ENCODE data around the gene ZBTB20.

ZBTB20 gene

GRCh38 chr3:114857299-114857701 lies 289.8 kb downstream of the ZBTB20 start:
- H3K9me3 ChIP-seq (ENCODE audit: control insufficient read depth, insufficient read depth, low read length): no peaks in the 10 kb centered on the region
- no peak overlapping the region for H3K27ac ChIP-seq (ENCODE audit: low read length)
- WGBS (ENCODE audit: insufficient coverage, insufficient read length): no CpG with 5 or more reads among the region's 6 CpGs
- no peaks in the 10 kb centered on the region; the same call in 1 of the 2 replicates for H3K4me1 ChIP-seq (ENCODE audit: control insufficient read depth, insufficient read depth, low read length)
- no peaks in the 10 kb centered on the region for H3K36me3 ChIP-seq (ENCODE audit: control insufficient read depth, insufficient read depth, low read length)
- no peaks in the 10 kb centered on the region for H3K27me3 ChIP-seq (ENCODE audit: control insufficient read depth, insufficient read depth, low read length)
- H3K4me3 ChIP-seq (ENCODE audit: low read length): no peak overlapping the region
- DNase-seq (ENCODE audit: low read depth, low spot score): no peak

DNA sequence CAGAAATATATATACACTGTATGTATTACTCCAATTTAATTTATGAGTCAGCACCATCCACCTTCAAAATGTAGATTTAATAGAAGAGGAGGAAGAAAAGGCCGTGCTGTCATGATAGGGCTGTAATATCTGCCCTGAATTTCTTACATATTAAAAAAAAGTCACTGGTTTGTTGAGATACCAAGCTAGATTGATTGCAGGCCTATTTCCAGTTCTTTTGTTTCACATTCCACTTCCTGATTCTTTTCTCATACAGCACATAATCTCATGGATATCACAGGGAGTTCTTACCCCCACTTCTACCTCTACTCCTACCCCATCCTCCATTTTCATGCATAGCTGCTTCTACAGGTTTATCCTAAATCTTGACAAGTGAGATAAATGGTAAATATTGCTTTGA lies 290.3 kb downstream of the ZBTB20 start:
- Histone ChIP-seq H3K4me1 (ENCODE audit: control insufficient read depth, insufficient read depth, low read length) (no peaks in the 10 kb centered on the region; the same call in 1 of the 2 replicates), H3K9me3 (ENCODE audit: control insufficient read depth, insufficient read depth, low read length) (no peaks in the 10 kb centered on the region), H3K27me3 (ENCODE audit: control insufficient read depth, insufficient read depth, low read length) (no peaks in the 10 kb centered on the region), H3K4me3 (ENCODE audit: low read length) (no peak overlapping the region), H3K27ac (ENCODE audit: low read length) (no peak overlapping the region), H3K36me3 (ENCODE audit: control insufficient read depth, insufficient read depth, low read length) (no peaks in the 10 kb centered on the region)
- no peak for DNase-seq (ENCODE audit: low read depth, low spot score)
- WGBS (ENCODE audit: insufficient coverage, insufficient read length): no CpG with 5 or more reads among the region's 1 CpG

DNA sequence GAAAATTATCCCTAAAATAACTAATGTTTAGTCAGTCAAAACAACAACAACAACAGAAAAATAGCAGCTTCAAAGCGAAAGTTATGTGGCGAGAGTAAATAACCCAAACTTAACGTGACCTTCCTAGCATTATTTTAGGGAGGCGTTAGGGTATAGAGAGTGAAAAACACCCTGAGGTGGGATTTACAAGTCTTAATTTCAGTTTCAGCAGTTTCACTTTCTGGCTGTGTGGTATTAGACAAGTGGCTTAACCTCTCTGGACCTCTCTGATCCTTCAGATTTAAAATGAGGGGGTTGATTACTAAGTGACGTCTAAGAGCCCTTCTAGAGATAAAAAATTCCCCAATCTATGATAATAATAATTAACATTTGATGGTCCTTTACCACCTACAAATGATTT lies 291.2 kb downstream of the ZBTB20 start:
- Histone ChIP-seq H3K27me3 (ENCODE audit: control insufficient read depth, insufficient read depth, low read length) (no peaks in the 10 kb centered on the region), H3K36me3 (ENCODE audit: control insufficient read depth, insufficient read depth, low read length) (no peaks in the 10 kb centered on the region), H3K27ac (ENCODE audit: low read length) (no peak overlapping the region), H3K4me1 (ENCODE audit: control insufficient read depth, insufficient read depth, low read length) (no peaks in the 10 kb centered on the region; the same call in 1 of the 2 replicates), H3K4me3 (ENCODE audit: low read length) (no peak overlapping the region), H3K9me3 (ENCODE audit: control insufficient read depth, insufficient read depth, low read length) (no peaks in the 10 kb centered on the region)
- WGBS (ENCODE audit: insufficient coverage, insufficient read length): no CpG with 5 or more reads among the region's 5 CpGs
- no peak for DNase-seq (ENCODE audit: low read depth, low spot score)

DNA sequence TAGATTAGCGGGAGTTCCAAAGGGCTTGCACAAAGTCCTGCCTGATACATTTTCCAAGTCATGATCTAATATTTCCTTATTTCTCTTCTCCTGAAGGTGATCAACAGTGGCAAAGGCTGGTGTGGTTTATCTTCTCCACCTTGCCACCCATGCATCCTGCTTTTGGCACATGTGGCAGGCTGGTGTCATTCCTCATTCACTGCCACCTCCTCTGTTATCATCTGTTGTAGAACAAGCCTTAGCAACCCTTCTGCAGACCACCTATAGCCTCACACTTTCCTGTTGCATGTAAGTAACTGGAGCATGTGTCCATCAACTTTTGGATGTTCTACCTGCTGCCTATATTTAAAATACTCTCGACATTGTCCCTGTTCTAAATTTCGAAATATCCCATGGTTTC lies 294.1 kb downstream of the ZBTB20 start:
- Histone ChIP-seq H3K9me3 (ENCODE audit: control insufficient read depth, insufficient read depth, low read length) (no peaks in the 10 kb centered on the region), H3K36me3 (ENCODE audit: control insufficient read depth, insufficient read depth, low read length) (no peaks in the 10 kb centered on the region), H3K27me3 (ENCODE audit: control insufficient read depth, insufficient read depth, low read length) (no peaks in the 10 kb centered on the region), H3K4me3 (ENCODE audit: low read length) (no peak overlapping the region), H3K4me1 (ENCODE audit: control insufficient read depth, insufficient read depth, low read length) (no peaks in the 10 kb centered on the region; the same call in 1 of the 2 replicates), H3K27ac (ENCODE audit: low read length) (no peak overlapping the region)
- DNase-seq (ENCODE audit: low read depth, low spot score): no peak
- no CpG with 5 or more reads among the region's 3 CpGs for WGBS (ENCODE audit: insufficient coverage, insufficient read length)

DNA sequence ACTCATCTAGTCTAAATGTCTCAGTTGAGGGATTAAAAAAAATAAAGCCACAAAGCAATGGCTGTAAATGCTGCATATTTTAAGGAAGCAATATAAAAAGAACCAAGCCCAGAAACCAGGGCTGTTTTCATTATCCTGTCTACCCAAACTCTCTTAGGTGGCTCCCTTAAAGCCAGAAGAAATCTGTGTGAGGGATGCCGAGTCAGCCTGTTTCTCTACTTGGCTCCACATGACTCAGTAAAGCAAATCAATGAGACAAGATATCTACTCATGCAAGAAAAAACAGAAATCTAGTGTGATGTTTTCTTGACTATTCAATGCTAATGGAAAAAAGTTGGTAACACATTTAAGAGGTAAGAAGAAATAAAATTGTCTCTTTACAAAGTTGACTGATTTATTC lies 296.2 kb downstream of the ZBTB20 start:
- WGBS (ENCODE audit: insufficient coverage, insufficient read length): no CpG with 5 or more reads among the region's 1 CpG
- H3K4me3 ChIP-seq (ENCODE audit: low read length): no peak overlapping the region
- no peaks in the 10 kb centered on the region for H3K27me3 ChIP-seq (ENCODE audit: control insufficient read depth, insufficient read depth, low read length)
- H3K9me3 ChIP-seq (ENCODE audit: control insufficient read depth, insufficient read depth, low read length): no peaks in the 10 kb centered on the region
- H3K36me3 ChIP-seq (ENCODE audit: control insufficient read depth, insufficient read depth, low read length): no peaks in the 10 kb centered on the region
- DNase-seq (ENCODE audit: low read depth, low spot score): no peak
- H3K4me1 ChIP-seq (ENCODE audit: control insufficient read depth, insufficient read depth, low read length): no peaks in the 10 kb centered on the region
- H3K27ac ChIP-seq (ENCODE audit: low read length): no peak overlapping the region

DNA sequence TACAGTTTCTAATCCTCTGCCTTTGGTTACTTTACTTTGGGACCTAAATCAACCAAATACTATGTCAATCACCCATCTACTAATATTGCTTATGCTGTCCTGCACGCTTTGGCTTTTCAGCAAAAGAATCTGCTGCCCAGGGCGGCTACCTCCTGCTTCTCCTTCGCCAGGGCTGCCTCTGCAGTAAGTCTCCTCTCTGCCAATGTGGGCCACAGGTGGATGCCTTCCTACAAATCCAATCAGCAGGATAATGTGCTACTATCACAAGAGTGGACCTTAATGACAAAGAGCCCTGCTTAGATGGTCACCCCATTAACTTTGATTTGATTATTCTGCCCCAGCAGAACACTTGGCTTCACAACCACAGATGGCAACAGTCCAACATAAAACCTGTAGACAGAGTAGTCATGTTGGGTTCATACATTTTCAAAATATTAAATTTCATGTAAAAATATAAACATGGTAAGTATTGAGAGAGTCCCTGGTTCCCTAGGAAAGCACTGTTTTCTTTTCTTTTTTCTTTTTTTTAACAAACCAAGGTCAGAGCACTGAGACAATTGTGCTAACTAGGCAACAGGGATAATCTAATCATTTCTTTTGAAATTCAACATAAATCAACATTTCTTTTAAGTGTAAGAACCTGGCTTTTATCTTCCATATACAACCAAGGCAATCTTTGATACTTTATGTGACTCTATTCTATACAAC lies 298.3 kb downstream of the ZBTB20 start:
- Histone ChIP-seq H3K4me3 (ENCODE audit: low read length) (no peak overlapping the region), H3K27ac (ENCODE audit: low read length) (no peak overlapping the region), H3K36me3 (ENCODE audit: control insufficient read depth, insufficient read depth, low read length) (no peaks in the 10 kb centered on the region), H3K9me3 (ENCODE audit: control insufficient read depth, insufficient read depth, low read length) (no peaks in the 10 kb centered on the region), H3K4me1 (ENCODE audit: control insufficient read depth, insufficient read depth, low read length) (no peaks in the 10 kb centered on the region), H3K27me3 (ENCODE audit: control insufficient read depth, insufficient read depth, low read length) (no peaks in the 10 kb centered on the region)
- no peak for DNase-seq (ENCODE audit: low read depth, low spot score)
- no CpG with 5 or more reads among the region's 3 CpGs for WGBS (ENCODE audit: insufficient coverage, insufficient read length)

- no peaks in the 10 kb centered on the region for H3K4me1 ChIP-seq (ENCODE audit: control insufficient read depth, insufficient read depth, low read length)
- H3K9me3 ChIP-seq (ENCODE audit: control insufficient read depth, insufficient read depth, low read length): no peaks in the 10 kb centered on the region
- WGBS (ENCODE audit: insufficient coverage, insufficient read length): no CpG with 5 or more reads among the region's 7 CpGs
- no peak overlapping the region for H3K4me3 ChIP-seq (ENCODE audit: low read length)
- no peak for DNase-seq (ENCODE audit: low read depth, low spot score)
- no peak overlapping the region for H3K27ac ChIP-seq (ENCODE audit: low read length)
- no peaks in the 10 kb centered on the region for H3K36me3 ChIP-seq (ENCODE audit: control insufficient read depth, insufficient read depth, low read length)
- H3K27me3 ChIP-seq (ENCODE audit: control insufficient read depth, insufficient read depth, low read length): no peaks in the 10 kb centered on the region
Measured at GRCh38 chr3:114848082-114848481, 299.0 kb downstream of the ZBTB20 start.

DNA sequence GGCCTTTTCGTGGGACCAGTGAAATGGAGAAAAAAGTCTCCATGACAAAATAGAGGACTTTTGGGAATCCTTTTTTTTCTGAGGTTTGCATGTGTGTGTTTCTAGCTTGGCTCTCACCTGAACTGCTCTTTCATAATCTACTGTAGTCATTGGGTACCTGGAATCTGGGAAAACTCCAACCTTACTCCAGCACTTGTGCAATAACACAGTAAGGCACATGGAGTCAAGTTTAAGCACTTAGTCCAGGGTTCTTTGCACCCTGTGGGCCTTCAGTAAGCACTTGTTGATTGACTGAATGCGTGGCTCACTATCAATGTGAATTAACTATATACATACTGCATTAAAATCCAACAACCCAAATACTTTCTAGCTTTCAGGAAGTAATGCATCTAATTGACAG lies 299.5 kb downstream of the ZBTB20 start:
- Histone ChIP-seq H3K4me3 (ENCODE audit: low read length) (no peak overlapping the region), H3K9me3 (ENCODE audit: control insufficient read depth, insufficient read depth, low read length) (no peaks in the 10 kb centered on the region), H3K4me1 (ENCODE audit: control insufficient read depth, insufficient read depth, low read length) (no peaks in the 10 kb centered on the region), H3K27ac (ENCODE audit: low read length) (no peak overlapping the region), H3K27me3 (ENCODE audit: control insufficient read depth, insufficient read depth, low read length) (no peaks in the 10 kb centered on the region), H3K36me3 (ENCODE audit: control insufficient read depth, insufficient read depth, low read length) (no peaks in the 10 kb centered on the region)
- DNase-seq (ENCODE audit: low read depth, low spot score): no peak
- WGBS (ENCODE audit: insufficient coverage, insufficient read length): no CpG with 5 or more reads among the region's 2 CpGs

DNA sequence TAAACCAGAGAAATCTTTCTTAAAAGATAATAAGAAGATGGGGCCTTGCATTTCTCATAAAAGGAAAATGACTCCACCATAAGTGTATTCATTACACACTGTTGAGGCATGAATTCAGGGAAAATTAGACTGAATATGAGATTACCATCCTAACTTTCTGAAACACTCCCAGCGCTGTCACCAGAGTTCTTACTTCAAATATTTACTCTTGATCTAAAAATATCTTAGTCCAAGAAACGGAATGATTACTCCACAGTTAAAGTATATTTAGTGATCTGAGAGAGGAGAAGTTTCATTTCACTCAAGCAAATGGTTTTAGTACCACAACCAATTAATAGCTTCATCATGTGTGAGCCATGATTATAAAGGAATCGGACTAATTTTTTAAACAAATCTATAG lies 300.3 kb downstream of the ZBTB20 start:
- H3K27me3 ChIP-seq (ENCODE audit: control insufficient read depth, insufficient read depth, low read length): no peaks in the 10 kb centered on the region
- no peaks in the 10 kb centered on the region for H3K36me3 ChIP-seq (ENCODE audit: control insufficient read depth, insufficient read depth, low read length)
- H3K9me3 ChIP-seq (ENCODE audit: control insufficient read depth, insufficient read depth, low read length): no peaks in the 10 kb centered on the region
- H3K4me3 ChIP-seq (ENCODE audit: low read length): no peak overlapping the region
- no peaks in the 10 kb centered on the region for H3K4me1 ChIP-seq (ENCODE audit: control insufficient read depth, insufficient read depth, low read length)
- WGBS (ENCODE audit: insufficient coverage, insufficient read length): no CpG with 5 or more reads among the region's 3 CpGs
- DNase-seq (ENCODE audit: low read depth, low spot score): no peak
- no peak overlapping the region for H3K27ac ChIP-seq (ENCODE audit: low read length)

DNA sequence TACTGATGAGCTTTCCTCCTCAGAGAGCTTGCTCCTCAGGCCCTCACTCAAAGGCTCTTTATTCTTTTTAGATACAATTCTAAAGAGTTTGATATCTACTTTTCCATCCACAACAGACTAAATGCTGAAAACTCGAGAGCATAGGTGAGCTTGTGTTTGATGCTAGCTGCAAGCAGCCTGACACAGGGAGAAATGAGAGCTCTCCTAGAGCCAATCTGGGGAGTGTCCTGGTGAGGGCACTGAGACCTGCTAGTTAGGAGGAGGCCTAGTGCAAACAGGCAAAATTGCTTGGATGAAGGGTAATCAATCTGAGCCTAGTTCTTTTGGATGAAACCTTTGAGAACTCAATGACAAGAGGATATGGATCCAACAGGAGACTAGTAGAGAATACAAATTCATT lies 300.8 kb downstream of the ZBTB20 start:
- H3K27ac ChIP-seq (ENCODE audit: low read length): no peak overlapping the region
- no CpG with 5 or more reads among the region's 1 CpG for WGBS (ENCODE audit: insufficient coverage, insufficient read length)
- no peaks in the 10 kb centered on the region for H3K36me3 ChIP-seq (ENCODE audit: control insufficient read depth, insufficient read depth, low read length)
- H3K4me1 ChIP-seq (ENCODE audit: control insufficient read depth, insufficient read depth, low read length): no peaks in the 10 kb centered on the region
- no peak overlapping the region for H3K4me3 ChIP-seq (ENCODE audit: low read length)
- no peak for DNase-seq (ENCODE audit: low read depth, low spot score)
- H3K9me3 ChIP-seq (ENCODE audit: control insufficient read depth, insufficient read depth, low read length): no peaks in the 10 kb centered on the region
- no peaks in the 10 kb centered on the region for H3K27me3 ChIP-seq (ENCODE audit: control insufficient read depth, insufficient read depth, low read length)

- Histone ChIP-seq H3K27me3 (ENCODE audit: control insufficient read depth, insufficient read depth, low read length) (no peaks in the 10 kb centered on the region), H3K9me3 (ENCODE audit: control insufficient read depth, insufficient read depth, low read length) (no peaks in the 10 kb centered on the region), H3K27ac (ENCODE audit: low read length) (no peak overlapping the region), H3K36me3 (ENCODE audit: control insufficient read depth, insufficient read depth, low read length) (no peaks in the 10 kb centered on the region), H3K4me3 (ENCODE audit: low read length) (no peak overlapping the region), H3K4me1 (ENCODE audit: control insufficient read depth, insufficient read depth, low read length) (no peaks in the 10 kb centered on the region)
- DNase-seq (ENCODE audit: low read depth, low spot score): no peak
- WGBS (ENCODE audit: insufficient coverage, insufficient read length): no CpG with 5 or more reads among the region's 1 CpG
Measured at GRCh38 chr3:114841515-114841914, 305.6 kb downstream of the ZBTB20 start.
